NCI-H1694 (cell line): Measurements from ENCODE around the gene FOXC1.

Experiments
- DNase-seq: peaks from one replicate; lab custom pipeline; 2025; lab: John Stamatoyannopoulos, UW

Gene FOXC1

GRCh38 chr6:1624058-1624850 is 14.5 kb downstream of the FOXC1 start:
- DNase-seq: no peak

DNA sequence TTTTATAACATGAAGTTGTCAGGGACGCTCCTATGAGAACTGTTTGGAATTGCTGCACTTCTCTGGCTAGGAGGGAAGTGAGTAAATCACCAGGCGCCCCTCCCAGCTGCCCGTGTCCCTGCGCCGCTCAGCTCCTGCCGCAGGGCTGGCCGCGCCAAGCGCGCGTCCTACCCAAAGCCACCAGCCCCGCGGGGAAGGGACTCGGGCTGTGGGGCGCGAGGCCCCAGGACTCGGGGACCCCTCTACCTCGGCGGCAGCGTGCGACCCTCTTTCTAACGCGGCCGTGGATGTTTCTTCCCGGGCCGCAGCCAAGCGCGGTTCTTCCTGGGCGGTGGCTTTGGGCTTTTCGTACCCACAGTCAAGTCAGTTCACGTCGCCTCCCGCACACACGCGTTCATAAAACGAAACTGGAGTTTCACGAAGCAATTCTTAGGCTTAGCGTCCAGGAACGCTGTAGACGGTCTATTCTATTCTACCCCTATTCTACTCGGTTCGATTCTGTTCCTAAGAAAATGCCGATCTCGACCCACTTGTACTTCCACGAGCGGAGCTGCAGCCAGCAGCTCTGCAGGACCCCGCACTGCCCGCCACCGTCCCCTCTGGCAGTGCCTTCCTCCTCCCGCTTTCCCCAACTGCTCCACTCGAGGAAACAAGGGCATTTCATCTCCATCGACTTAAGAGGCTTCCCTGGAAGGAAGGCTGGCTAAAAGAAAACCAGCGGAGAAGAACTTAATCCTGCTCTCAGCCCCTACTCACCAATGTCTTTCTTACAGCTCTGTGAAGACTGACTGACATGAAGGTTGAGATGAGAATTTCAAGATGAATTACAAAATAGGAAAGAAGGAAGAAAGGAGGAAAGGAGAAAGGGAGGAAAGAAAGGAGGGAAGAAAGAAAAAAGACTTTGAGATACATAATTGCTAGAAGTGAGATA is 15.4 kb downstream of the FOXC1 start:
- DNase-seq: no peak

DNA sequence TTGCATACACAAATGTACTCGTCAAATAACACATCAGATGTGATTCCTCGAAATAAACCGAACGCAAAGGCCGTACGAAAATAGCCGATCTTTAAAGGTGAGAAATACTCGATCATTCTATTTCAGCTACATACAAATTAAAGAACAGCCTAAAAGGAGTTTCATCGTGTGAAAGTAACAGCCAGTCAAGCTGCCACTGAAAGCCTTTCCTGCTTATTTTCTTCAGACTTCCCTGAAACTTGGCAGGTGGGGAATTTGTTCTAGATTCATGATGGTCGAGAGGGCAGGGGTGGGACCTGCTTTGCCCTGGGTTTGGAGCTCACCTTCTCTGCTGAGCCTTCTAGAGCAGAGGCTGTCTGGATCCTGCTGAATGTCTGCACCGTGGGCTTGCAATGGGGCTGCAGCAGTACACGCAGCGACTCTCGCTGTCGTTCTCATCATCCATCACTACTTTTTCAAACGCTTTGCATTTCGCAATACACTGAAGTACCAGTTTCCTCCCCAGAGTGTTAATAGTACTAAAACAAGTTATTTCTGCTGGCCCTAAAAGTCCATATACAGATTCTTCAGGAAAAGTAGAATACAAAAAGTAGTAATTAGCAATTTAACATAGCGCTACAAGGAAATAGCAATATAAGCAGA is 16.2 kb downstream of the FOXC1 start:
- DNase-seq: no peak

DNA sequence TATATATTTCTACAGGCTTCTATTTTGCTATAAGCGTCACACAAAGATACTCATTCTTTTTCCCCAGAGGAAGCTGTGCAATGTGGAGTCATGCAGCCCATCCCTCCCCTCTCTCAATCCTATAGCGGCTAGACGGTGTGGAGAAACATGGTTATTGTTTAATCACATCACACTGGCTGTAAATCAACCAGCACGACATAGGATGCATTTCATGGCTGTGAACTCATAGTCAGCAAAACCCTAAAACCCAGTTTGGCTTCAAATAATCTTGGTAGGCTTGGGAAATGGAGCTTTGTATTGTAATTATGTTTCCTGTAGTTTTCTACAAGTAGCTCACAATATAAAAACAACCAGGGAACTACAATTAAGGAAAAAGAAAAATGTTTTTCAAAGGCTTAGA is 16.8 kb downstream of the FOXC1 start:
- no peak for DNase-seq

DNA sequence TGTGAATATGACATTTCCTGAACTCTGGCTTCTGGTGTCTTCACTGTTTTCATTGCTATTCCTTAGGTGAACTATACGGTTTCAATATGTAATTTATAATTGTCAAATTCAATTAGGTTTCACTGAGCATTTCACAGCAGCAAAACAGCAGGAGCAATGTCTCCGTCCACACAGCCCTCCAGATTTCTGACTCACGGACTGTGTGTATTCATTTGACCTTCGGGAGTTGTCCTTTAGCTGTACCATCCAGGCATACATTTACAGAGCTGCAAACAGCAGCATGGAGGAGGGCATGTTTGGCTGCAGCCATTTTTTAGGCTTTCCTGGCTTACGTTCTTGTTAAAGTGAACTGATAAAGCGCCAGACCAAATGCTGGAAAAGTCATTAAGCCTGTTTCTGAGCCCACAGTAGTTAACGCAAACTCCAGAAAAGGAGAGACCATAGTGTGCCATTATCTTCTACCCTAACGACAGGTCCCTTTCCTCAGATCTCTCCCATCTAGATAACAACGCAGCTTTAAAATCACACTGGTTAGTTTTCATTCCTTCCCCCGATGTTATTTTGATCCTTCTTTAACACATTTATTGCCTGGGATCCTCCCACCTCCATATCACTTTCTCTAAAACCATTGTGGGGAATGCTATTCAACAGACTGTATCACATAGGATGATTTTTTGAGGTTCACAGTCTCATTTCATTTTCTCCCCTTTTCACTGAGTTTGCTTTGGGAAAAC is 18.3 kb downstream of the FOXC1 start:
- no peak for DNase-seq

DNA sequence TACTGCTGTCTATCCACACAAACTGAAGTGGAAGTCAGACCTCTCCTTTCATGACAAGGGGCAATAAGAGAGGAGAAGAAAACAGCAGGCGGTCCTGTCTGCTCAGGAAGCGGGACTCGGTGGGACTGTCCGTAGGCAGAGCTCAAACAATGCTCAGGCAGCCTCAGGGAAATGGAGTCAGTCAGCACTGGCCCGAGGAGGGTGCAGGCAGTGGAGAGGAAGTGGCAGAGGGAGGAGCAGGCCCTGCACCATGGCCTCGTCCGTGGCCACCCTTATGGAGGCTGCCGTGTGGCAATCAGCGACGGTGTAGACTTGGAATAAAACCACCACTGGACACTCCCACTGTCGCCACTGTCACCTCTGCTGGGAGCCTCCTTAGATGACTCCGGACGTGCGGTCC is 19.6 kb downstream of the FOXC1 start:
- DNase-seq: no peak

DNA sequence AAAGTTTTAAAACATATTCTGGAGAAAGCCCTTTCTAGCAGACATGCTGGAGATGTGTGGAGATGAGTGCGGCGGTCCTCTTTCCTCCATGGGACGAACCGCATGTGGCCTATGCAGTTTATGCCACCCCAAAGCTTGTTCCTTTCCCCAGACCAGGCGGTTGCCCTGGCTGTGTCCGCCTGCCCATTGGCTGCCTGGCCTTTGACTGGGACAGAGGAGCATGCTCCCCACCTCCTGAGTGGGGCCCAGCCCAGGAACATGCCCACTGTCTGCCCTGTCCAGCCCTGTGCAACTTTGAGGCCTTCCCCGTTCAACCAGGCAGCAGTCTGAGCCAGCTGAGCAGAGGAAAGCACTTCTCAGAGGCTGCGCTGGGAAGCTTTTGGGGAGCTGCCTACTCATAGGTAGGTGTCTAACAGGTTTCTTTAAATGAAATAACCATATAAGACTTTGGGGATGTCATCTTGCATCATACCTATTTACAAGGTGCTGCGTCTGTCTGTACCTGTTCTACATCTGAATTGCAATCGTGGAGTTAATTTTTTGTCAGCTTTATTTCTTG is 20.6 kb downstream of the FOXC1 start:
- DNase-seq: no peak

GRCh38 chr6:1630771-1631217 is 21.1 kb downstream of the FOXC1 start:
- DNase-seq: no peak

GRCh38 chr6:1631251-1631650 is 21.5 kb downstream of the FOXC1 start:
- DNase-seq: no peak

DNA sequence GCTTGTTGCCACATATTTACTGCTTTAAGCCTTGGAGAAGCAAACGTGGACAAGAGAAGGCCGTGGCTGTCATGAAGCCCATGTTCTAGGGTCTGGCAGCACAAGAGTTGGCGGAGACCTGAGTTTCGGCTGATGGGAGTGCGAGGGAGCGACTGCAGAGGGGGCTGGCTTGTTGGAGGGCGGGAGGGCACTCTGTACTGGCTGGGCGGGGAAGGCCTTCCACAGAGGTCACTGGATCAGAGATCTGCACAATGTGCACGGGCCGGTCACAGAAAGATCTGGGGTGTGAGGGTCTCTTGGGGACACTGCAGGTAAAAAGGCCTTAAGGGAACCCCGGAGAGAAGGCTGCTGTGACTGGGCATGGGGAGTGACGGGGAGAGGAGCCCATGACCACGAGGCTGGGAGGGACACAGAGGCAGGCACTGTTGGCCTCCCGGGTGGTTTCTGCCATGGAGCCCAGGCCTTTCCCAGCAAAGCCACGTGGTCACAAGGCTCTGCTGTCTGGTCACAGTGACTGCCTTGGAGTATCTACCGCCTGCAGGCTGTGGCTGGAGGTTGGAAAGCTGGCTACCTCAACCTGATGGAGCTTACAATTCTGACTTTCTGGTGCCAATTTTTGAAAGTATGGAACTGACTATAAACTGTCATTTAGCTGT is 23.8 kb downstream of the FOXC1 start:
- no peak for DNase-seq

DNA sequence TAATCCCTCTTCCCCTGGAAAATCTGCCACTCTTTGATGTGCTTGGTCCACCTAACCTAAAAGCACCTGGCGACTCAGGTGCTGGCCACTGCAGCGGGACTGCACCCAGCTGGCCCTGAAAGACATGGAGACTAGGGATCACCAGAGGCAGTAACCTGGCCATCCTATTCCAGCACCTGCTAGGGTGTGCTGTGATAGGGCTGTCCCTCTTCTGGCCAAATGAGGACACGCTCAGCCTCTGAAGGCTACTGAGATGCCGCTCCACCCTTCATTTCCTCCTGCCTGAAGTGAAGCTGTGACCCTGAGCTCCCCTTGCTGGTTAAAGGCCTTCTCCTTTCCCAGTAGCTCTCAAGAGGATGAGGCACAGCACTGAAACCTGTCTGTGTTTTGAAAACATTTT is 24.4 kb downstream of the FOXC1 start:
- DNase-seq: no peak

DNA sequence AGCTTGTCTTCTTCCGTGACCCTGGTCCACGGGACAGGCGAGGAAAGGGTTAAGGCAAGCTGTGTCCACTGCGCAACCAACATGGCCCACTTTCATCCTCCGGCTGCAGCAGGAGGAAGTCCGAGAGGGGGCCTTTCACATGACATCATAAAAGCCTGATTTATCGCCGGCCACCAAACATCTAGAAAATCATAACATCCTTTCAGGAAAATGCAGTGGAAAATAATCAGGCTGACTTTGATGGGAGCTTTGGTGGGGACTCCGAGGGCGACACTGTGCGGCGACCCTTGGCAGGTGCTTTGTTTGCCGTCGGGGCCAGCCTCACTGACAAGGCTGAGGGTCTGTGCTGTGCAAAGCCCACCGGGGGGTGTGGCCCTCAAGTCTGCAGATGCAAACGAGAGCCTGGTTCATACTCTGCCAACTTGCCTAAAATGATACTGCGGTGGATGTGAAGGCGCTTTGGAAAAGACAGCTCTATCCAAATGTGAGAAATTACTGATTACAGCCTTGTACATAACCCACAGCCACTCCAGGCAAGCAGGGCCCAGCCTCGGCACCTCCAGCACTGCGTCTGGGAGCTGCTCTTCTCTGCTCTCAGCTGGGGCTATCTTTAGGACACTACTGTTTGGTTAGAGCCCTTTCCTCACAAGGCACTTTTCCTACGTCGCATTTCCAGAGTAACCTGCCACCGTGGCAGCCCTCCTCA is 25.7 kb downstream of the FOXC1 start:
- no peak for DNase-seq

DNA sequence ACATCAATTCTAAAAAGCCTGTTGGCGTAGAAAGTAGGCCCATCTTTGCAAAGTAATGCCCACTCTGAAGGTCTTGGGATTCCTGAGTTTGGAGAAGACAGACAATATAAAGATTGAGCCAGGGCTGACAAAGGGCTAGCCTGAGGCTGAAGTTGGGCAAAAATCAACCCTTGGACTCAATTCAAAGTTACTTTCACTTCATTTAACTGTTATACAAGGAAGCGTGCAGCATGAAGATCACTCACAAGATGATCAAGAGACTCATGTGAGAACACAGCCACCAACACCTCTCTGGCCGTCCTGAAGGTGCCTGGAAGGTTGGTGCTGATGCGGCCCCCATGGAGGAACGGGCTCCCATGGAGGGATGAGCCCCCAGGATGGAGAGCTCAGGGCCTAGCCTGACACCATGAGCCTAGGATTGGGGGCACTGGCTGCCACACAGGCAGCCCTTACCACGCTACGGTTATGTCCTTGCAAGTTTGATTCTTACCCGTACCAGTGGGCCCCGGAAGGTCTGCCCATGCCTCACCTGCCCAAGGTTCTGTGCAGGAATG is 26.6 kb downstream of the FOXC1 start:
- DNase-seq: no peak

DNA sequence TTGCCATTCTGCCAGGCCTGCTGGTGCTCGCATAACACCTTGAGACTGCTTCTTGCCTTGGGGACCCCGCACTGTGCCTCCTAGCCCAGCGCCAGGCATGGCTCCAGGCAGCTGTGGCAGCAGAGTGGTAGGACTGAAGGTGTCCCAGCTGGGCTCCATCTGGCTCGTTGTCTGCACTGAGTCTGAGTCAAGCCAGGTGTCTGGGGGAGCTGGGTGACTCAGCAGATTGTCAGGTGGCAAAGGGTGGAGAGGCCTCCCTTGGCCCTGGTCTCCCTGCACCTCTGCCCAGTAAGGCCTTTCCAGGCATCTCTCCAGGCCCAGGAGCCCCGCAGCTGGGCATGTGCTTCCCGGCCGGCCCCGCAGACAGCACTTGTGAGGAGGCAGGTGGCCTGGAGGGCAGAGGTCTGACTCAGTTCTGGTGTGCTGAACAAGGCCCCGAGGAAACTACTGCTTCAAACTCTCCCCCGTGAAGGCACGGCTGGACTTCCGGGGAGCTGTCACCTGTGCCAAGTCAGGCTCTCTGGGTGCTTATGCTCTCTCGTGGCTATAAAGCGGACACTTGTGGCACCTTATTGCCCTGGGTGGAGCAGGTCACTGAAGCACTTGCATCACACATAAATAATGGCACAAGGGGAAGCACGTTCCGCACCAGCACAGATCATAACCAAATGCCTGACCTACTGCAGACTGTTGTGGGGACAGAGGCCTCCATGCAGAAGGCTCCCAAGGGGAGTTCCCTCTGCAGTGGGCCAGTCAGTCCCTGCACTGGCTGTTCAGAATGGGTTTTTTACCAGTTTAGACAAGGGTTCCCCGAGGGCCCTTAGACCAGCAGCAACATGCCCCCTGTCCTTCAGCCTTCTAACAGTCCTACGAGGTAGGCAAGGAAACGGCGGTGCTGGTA is 27.5 kb downstream of the FOXC1 start:
- no peak for DNase-seq

GRCh38 chr6:1639430-1639829 is 29.7 kb downstream of the FOXC1 start:
- DNase-seq: no peak

DNA sequence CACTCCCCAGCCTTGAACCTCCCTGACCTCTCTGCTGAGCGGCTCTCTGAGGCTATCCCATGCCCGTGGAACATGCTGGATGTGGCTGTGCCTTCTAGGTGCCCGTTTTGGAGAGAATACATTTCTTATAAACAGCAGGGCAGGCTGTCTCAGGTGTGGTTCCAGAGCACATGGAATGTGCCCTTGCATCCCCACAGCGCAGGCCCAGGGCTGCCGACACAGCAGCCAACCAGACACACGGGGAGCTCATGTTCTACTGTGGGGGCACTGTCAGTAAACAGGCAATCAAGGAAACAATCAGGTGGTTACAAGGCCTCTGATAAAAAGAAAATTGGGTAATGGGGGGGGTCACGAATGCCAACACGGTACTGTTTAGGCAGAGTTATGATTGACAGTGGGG is 30.8 kb downstream of the FOXC1 start:
- DNase-seq: no peak

- no peak for DNase-seq
Measured at GRCh38 chr6:1641343-1641885, 31.7 kb downstream of the FOXC1 start.

DNA sequence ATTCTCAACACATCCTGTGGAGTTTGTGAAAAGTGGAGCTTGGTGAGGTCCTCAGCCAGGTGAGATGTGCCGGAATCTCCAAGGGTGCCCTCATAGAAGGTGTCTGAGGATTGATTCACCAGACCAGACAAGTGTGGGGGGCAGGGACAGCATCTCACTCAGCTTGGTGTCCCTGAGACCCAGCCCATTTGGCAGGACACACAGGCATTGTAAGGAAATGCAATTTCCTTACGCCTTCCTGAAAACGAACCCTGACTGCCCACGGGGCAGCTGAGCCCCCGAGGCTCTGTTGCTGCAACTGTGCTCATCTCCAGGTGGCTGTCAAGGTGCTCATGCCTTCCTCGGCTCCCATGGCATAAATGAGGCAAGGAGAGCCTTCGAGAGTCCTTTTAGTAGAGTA is 33.4 kb downstream of the FOXC1 start:
- DNase-seq: no peak
